ENCODE results near the gene SMYD5.
A peak's percentile ranks its signal among the peaks of the same experiment; 100 is the strongest.
"Not testable (repeated sequence)": the region's sequence is repeated elsewhere in the genome, so short reads cannot be mapped to it uniquely, and the experiment has no call there.

SMYD5 gene

GRCh38 chr2:73262108-73262651 lies 48.1 kb downstream of the SMYD5 start:
- DNase-seq: no peak

GRCh38 chr2:73262691-73263429 lies 48.8 kb downstream of the SMYD5 start:
- not testable (repeated sequence) for DNase-seq

GRCh38 chr2:73263540-73264331 lies 49.7 kb downstream of the SMYD5 start:
- DNase-seq: no peak

DNA sequence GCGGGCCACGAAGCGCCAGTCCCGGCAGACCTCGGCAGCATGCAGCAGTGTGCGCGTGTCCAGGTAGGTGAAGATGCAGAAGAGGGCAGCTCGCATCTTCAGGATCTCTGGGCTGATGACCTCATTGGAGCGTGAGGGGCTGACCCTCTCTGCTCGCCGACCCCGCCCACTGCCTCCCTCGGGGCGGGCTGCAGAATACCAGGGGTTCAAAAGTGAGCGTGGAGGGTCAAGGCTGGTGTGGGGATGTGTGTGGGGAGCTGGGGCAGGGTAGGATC lies 50.2 kb downstream of the SMYD5 start:
- no peak for DNase-seq

DNA sequence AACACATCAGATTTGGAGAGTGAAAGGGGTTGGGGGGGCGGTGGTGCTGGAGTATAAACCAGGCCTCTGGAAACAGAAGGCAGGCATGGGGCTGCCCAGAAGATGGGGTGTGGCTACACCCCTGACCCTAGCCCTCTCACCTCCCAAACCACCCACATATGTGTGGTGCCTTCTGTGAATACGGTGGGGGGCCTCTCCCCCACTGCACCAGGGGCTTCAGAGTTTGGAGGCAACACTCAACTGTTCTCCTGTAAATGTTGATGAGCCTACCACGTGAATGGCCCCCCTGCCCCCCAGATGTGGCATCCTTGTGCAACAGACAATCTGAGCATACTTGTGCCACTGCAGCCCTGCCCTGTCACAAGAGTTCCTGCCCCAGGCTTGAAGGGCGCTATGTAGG lies 50.7 kb downstream of the SMYD5 start:
- no peak for DNase-seq

DNA sequence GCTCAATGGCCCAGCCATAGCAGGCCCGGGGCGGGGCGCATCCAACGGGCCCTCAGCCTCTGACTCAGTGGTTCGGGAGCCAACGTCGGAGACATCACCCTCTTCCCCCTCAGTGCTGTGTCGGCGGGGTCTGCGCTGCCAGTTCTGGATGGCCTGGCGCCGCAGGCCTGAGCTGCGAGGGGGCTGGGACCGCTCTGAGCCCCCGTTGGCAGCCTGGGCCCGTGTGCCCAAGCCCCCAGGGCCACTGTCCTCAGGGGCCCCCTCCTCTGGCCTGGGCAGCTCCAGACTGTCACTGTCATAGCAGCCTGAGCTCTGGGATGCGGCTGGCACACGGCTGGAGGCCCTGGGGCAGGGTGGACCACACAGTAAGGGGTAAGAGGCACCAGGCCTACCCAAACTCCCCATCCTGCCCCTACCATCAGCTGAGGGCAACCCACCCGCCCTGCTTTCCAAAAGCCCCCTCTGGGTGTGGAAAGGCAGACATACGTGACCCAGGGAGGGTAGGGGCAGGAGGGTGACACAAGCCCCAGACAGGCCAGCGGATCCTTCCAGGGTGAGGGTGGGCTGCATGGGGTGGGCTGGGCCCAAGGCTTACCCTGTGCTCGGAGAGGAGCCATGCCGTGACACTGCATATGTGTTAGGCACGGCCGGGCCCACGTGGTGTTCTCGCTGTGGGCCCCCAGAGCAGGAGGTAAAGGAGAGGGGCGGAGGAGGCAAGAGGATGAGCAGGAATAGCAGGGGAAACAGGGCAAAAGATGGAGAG lies 51.4 kb downstream of the SMYD5 start:
- DNase-seq: no peak

GRCh38 chr2:73266061-73266901 lies 52.2 kb downstream of the SMYD5 start:
- DNase-seq: no peak

GRCh38 chr2:73267008-73267407 lies 53.0 kb downstream of the SMYD5 start:
- DNase-seq: no peak

GRCh38 chr2:73268366-73268829 lies 54.4 kb downstream of the SMYD5 start:
- no peak for DNase-seq

- peak; percentile 82 for DNase-seq
These were observed 55.0 kb downstream of the SMYD5 start for GRCh38 chr2:73268830-73269685.

- no peak for DNase-seq
These were observed 55.8 kb downstream of the SMYD5 start for GRCh38 chr2:73269686-73270465.

- no peak for DNase-seq
These were observed 58.2 kb downstream of the SMYD5 start for GRCh38 chr2:73272270-73272669.

All from activated T-cell treated with anti-CD3 and anti-CD28 coated beads, Interleukin-2, amount 50 U/mL, for 1 hour (primary cell).